ENCODE results near the gene MYF6.

Gene MYF6

GRCh38 chr12:80690513-80690912 lies 16.9 kb upstream of the MYF6 start:
- no peak overlapping the region for H3K4me3 ChIP-seq (ENCODE audit: low read depth, low read length)
- DNase-seq (ENCODE audit: low read depth): no peak
- TF ChIP-seq, protein P1, sequence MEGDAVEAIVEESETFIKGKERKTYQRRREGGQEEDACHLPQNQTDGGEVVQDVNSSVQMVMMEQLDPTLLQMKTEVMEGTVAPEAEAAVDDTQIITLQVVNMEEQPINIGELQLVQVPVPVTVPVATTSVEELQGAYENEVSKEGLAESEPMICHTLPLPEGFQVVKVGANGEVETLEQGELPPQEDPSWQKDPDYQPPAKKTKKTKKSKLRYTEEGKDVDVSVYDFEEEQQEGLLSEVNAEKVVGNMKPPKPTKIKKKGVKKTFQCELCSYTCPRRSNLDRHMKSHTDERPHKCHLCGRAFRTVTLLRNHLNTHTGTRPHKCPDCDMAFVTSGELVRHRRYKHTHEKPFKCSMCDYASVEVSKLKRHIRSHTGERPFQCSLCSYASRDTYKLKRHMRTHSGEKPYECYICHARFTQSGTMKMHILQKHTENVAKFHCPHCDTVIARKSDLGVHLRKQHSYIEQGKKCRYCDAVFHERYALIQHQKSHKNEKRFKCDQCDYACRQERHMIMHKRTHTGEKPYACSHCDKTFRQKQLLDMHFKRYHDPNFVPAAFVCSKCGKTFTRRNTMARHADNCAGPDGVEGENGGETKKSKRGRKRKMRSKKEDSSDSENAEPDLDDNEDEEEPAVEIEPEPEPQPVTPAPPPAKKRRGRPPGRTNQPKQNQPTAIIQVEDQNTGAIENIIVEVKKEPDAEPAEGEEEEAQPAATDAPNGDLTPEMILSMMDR (IDR thresholded peaks at IDR 0.05; ENCODE audit: low read depth, low read length, missing control alignments): no peak
- in situ Hi-C loops (cut with HindIII; ENCODE audit: low sequenced_read_pairs): no loop called here

- in situ Hi-C loops (cut with HindIII; ENCODE audit: low sequenced_read_pairs): no loop called here
- DNase-seq (ENCODE audit: low read depth): no peak
- TF ChIP-seq, protein P1 (IDR thresholded peaks at IDR 0.05; ENCODE audit: low read depth, low read length, missing control alignments): no peak
- H3K4me3 ChIP-seq (ENCODE audit: low read depth, low read length): no peak overlapping the region
Observed at GRCh38 chr12:80692114-80692513, 15.3 kb upstream of the MYF6 start.

- H3K4me3 ChIP-seq (ENCODE audit: low read depth, low read length): no peak overlapping the region
- TF ChIP-seq, protein P1 (IDR thresholded peaks at IDR 0.05; ENCODE audit: low read depth, low read length, missing control alignments): no peak
- in situ Hi-C loops (cut with HindIII; ENCODE audit: low sequenced_read_pairs): no loop called here
- DNase-seq (ENCODE audit: low read depth): no peak
Observed at GRCh38 chr12:80697270-80697887, 10.1 kb upstream of the MYF6 start.

DNA sequence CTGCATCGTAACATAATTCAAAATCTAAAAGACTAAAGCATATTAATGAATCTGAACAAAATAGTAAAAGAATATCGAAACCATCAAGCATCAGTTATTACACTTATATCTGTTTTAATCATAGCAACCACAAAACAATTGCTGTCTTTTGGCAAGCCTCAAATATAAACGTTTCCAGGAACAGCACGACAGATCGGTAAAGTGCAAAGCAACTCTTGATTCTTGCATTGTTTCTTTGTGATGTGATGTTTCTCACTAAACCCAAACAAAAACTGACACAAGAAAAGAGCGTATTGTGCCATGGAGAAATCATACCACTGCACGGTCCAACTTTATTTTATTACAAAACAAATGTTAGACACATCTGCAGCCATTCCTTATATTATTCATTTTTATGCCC lies 9.2 kb upstream of the MYF6 start:
- DNase-seq (ENCODE audit: low read depth): no peak
- TF ChIP-seq, protein P1 (IDR thresholded peaks at IDR 0.05; ENCODE audit: low read depth, low read length, missing control alignments): no peak

DNA sequence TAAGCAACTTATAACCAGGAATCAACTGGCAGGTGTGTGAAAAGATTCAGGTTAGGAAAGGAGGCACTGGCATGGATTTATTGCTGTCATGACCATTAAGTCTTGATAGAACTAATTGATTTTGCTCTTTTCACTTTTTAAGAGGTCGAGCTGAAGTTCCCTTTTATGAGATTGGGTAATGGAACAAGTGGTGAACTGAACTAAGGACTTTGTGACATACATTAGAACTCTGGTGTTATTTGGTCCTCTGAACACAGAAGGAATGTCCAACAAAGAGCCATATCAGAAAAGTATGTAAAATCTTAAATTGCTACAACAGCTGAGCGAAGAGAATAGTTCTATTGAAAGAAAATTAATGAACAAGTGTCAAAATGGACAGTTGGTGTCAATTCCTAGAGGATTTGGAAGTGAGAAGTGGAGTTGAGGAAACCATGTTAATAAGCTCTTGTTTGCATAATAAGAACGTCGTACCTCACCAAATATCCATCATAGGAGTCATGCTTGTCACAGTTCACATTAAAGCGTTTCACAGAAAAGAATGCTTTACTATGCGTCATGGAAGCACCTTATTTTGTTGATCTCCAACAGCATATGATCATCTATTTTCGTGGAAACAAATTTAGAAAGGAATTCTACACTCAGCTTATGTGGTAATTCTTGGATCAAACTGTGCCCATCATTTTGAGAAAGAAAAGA lies 8.4 kb upstream of the MYF6 start:
- TF ChIP-seq, protein P1 (IDR thresholded peaks at IDR 0.05; ENCODE audit: low read depth, low read length, missing control alignments): no peak
- in situ Hi-C loops (cut with HindIII; ENCODE audit: low sequenced_read_pairs): no loop called here

More for the DNA sequence above, 9.2 kb upstream of the MYF6 start:
- no peak overlapping the region for H3K4me3 ChIP-seq (ENCODE audit: low read depth, low read length)
- in situ Hi-C loops (cut with HindIII; ENCODE audit: low sequenced_read_pairs): no loop called here

GRCh38 chr12:80700327-80700726 lies 7.1 kb upstream of the MYF6 start:
- H3K4me3 ChIP-seq (ENCODE audit: low read depth, low read length): no peak overlapping the region
- in situ Hi-C loops (cut with HindIII; ENCODE audit: low sequenced_read_pairs): no loop called here
- DNase-seq (ENCODE audit: low read depth): no peak
- TF ChIP-seq, protein P1 (IDR thresholded peaks at IDR 0.05; ENCODE audit: low read depth, low read length, missing control alignments): no peak

More for the DNA sequence above, 8.4 kb upstream of the MYF6 start:
- no peak overlapping the region for H3K4me3 ChIP-seq (ENCODE audit: low read depth, low read length)
- DNase-seq (ENCODE audit: low read depth): peak; percentile 40
